Measurements from ENCODE around the gene AGAP5.
"Not testable (repeated sequence)": the region's sequence is repeated elsewhere in the genome, so short reads cannot be mapped to it uniquely, and the experiment has no call there.

GRCh38 chr10:73706488-73706887 lies 8.6 kb upstream of the AGAP5 start:
- not testable (repeated sequence) for TF ChIP-seq CTCF (IDR thresholded peaks at IDR 0.05; ENCODE audit: low read length); EZH2 (IDR thresholded peaks at IDR 0.05; ENCODE audit: borderline replicate concordance, low read length)
